B cell (primary cell): ENCODE measurements around the gene IFNLR1. TPM values are rescaled to one million over a fixed set of nuclear protein-coding genes. Genes with fewer than 3 reads are reported as not detected.

ENCODE experiments used
- ATAC-seq: fragments of 200-7000 bp; cut with Tn5 transposase; one replicate; pipeline ENCODE4 v1.10.0; 2021; ENCODE audit warnings: low read depth, mild to moderate bottlenecking, moderate number of reproducible peaks, moderate library complexity
- CTCF ChIA-PET: fragments of 350-600 bp; sonication (Branson Sonifier 250); formaldehyde crosslinking; loops from one replicate; lab custom pipeline; 2021; ENCODE audit warnings: antibody characterized with exemption, inconsistent platforms; lab: Charles Lee
- POLR2A ChIA-PET: fragments of 350-600 bp; sonication (Branson Sonifier 250); formaldehyde crosslinking; loops from one replicate; lab custom pipeline; 2021; ENCODE audit warnings: antibody characterized with exemption; lab: Charles Lee
- DNase-seq: peaks from one replicate; pipeline ENCODE4 v3.0.0; 2013
- H2AFZ ChIP-seq: 2 replicates; pipeline ENCODE4 v1.6.1; 2012; ENCODE audit warnings: mild to moderate bottlenecking, low read depth, low read length; ENCODE audit not compliant: insufficient read depth, poor library complexity, severe bottlenecking
- H3K27ac ChIP-seq, 2 donors: 1 replicate in 1 of 2; 2 replicates in 1 of 2; pipeline ENCODE4 v1.5.1; 2012 to 2013; ENCODE audit warnings: low read length in 2 of 2, mild to moderate bottlenecking in 2 of 2, moderate library complexity in 1 of 2
- H3K27me3 ChIP-seq, 4 experiments: fragments of 200-600 bp in 1 of 4; sonication (generic) in 1 of 4; replicated peaks in 1 of 4; 1 replicate in 2 of 4; 2 replicates in 2 of 4; pipeline versions ENCODE4 v1.6.1 to v1.7.0; 2013 to 2016; ENCODE audit warnings: low read length in 3 of 4, mild to moderate bottlenecking in 2 of 4, mixed read lengths in 1 of 4, moderate library complexity in 1 of 4; ENCODE audit not compliant: insufficient read depth in 4 of 4, control insufficient read depth in 3 of 4; ENCODE audit errors: control extremely low read depth in 1 of 4
- H3K36me3 ChIP-seq, 2 experiments: replicated peaks in 1 of 2; 1 replicate in 1 of 2; 2 replicates in 1 of 2; pipeline versions ENCODE4 v1.6.1 to v1.7.1; 2013; ENCODE audit warnings: low read length in 1 of 2; ENCODE audit not compliant: insufficient read depth in 2 of 2, control insufficient read depth in 1 of 2; ENCODE audit errors: control extremely low read depth in 1 of 2, extremely low read depth in 1 of 2
- H3K4me1 ChIP-seq, 2 donors: fragments of 200-600 bp in 1 of 2; sonication (generic) in 1 of 2; 1 replicate in 1 of 2; 2 replicates in 1 of 2; pipeline versions ENCODE4 v1.5.1 to v1.6.1; 2013 to 2017; ENCODE audit warnings: low read length in 2 of 2; ENCODE audit not compliant: control insufficient read depth in 2 of 2, insufficient read depth in 2 of 2
- H3K4me2 ChIP-seq: replicated peaks from 2 replicates; pipeline ENCODE3; 2012; ENCODE audit warnings: mild to moderate bottlenecking, low read depth, low read length; ENCODE audit not compliant: poor library complexity, severe bottlenecking
- H3K4me3 ChIP-seq, 5 experiments: fragments of 200-600 bp in 1 of 5; sonication (generic) in 1 of 5; 1 replicate in 3 of 5; 2 replicates in 2 of 5; pipeline versions ENCODE4 v1.5.1 to v1.7.0; 2011 to 2016; ENCODE audit warnings: low read length in 4 of 5, mild to moderate bottlenecking in 4 of 5, low read depth in 2 of 5, control low read depth in 1 of 5, moderate library complexity in 1 of 5; ENCODE audit not compliant: insufficient read depth in 1 of 5; ENCODE audit errors: control extremely low read depth in 1 of 5, extremely low read depth in 1 of 5
- H3K79me2 ChIP-seq: fragments of 200-600 bp; sonication (generic); one replicate; pipeline ENCODE4 v1.6.0; 2016; ENCODE audit warnings: low read length; ENCODE audit not compliant: control insufficient read depth, insufficient read depth
- H3K9ac ChIP-seq: fragments of 200-600 bp; sonication (generic); 2 replicates; pipeline ENCODE4 v1.6.1; 2017; ENCODE audit warnings: mild to moderate bottlenecking, low read length, moderate library complexity
- H3K9me3 ChIP-seq, 3 donors: one replicate each; pipeline versions ENCODE4 v1.6.1 to v1.7.1; 2013; ENCODE audit warnings: low read length in 2 of 3; ENCODE audit not compliant: control insufficient read depth in 2 of 3, insufficient read depth in 1 of 3; ENCODE audit errors: control extremely low read depth in 1 of 3
- H4K20me1 ChIP-seq: 2 replicates; pipeline ENCODE4 v1.6.0; 2012; ENCODE audit warnings: mild to moderate bottlenecking, low read length; ENCODE audit not compliant: insufficient read depth, control insufficient read depth, poor library complexity, severe bottlenecking
- H3K27ac Mint-ChIP-seq: one replicate; pipeline ENCODE4 v1.8.0; 2021; ENCODE audit warnings: mixed read lengths
- H3K27me3 Mint-ChIP-seq: one replicate; pipeline ENCODE4 v1.8.0; 2021; ENCODE audit warnings: mixed read lengths
- H3K4me1 Mint-ChIP-seq: one replicate; pipeline ENCODE4 v1.8.0; 2021; ENCODE audit warnings: mixed read lengths
- H3K4me3 Mint-ChIP-seq: one replicate; pipeline ENCODE4 v1.8.0; 2021; ENCODE audit warnings: mixed read lengths
- H3K9me3 Mint-ChIP-seq: one replicate; pipeline ENCODE4 v1.8.0; 2022; ENCODE audit warnings: mixed read lengths; ENCODE audit not compliant: insufficient read depth
- CTCF ChIP-seq: fragments of 200-600 bp; IDR thresholded peaks from one replicate; pipeline ENCODE4 v1.8.0; 2022; ENCODE audit warnings: antibody characterized with exemption, mild to moderate bottlenecking
- EZH2 ChIP-seq: IDR thresholded peaks from 2 replicates; pipeline ENCODE4 v1.6.1; 2012; ENCODE audit warnings: borderline replicate concordance, low read depth, mild to moderate bottlenecking, moderate library complexity, low read length; ENCODE audit not compliant: insufficient read depth, poor library complexity, severe bottlenecking
- WGBS: methylation state at CpG from one replicate; pipeline ENCODE4 v1.1.5; 2013; ENCODE audit warnings: missing lambda C conversion rate; ENCODE audit not compliant: insufficient coverage; 5-methylcytosine and 5-hydroxymethylcytosine counted together
- intact Hi-C: fragments of 100-400 bp; cut with micrococcal nuclease; formaldehyde crosslinking; loops from one replicate; pipeline ENCODE4 v1.10.0; 2022
- polyA plus RNA-seq: library from polyadenylated mRNA; depleted of rRNA; stranded (reverse); fragments of >200 nt; gene quantifications from 2 replicates; pipeline ENCODE4 v1.2.3, GENCODE V29; 2012
- total RNA-seq, 2 donors: library from RNA; stranded (reverse); fragments of 120-200 nt in 1 of 2; gene quantifications; 1 replicate in 1 of 2; 2 replicates in 1 of 2; pipeline versions ENCODE4 v1.2.3 to v1.2.4, GENCODE V29; 2013 to 2022

The IFNLR1 gene
- total and polyA plus RNA-seq, 2 donors (not counting 1 experiment from before 2014, with no cell fraction given): 14.7 to 39.7 TPM

GRCh38 chr1:24186711-24186992 is 437 bp downstream of the IFNLR1 start:
- ChIA-PET CTCF (interaction anchor here (9.4 to 19.0 kb wide), 3 partner anchors 12 to 209 kb away, joined by 115 to 616 read pairs (median 202); no protein-coding TSS in a partner anchor), POLR2A (interaction anchor here (0.7 to 2.1 kb wide), 3 partner anchors 13 to 379 kb away, joined by 5 to 16 read pairs (median 5); no protein-coding TSS in a partner anchor)
- Histone ChIP-seq H3K9ac (peak overlapping the region; percentile 74), H3K27ac (peak overlapping the region; percentile 68 to 82), H3K4me1 (peaks cover 65 to 73% of the 10 kb centered on the region in 2 donors), H3K4me2 (peak overlapping the region; percentile 75), H3K79me2 (peaks cover 51% of the 10 kb centered on the region), H2AFZ (peak overlapping the region; percentile 84), H3K9me3 (no peaks in the 10 kb centered on the region), H4K20me1 (peaks cover 19% of the 10 kb centered on the region), H3K36me3 (peaks cover 0 to 2% of the 10 kb centered on the region in 2 experiments), H3K27me3 (no peaks in the 10 kb centered on the region), H3K4me3 (peak overlapping the region; percentile 65 to 85 (median 77))
- Mint-ChIP-seq H3K4me3 (peak overlapping the region; percentile 95), H3K27ac (peak overlapping the region; percentile 89), H3K4me1 (peaks cover 80% of the 10 kb centered on the region), H3K27me3 (no peaks in the 10 kb centered on the region), H3K9me3 (no peaks in the 10 kb centered on the region)
- DNase-seq (no peak), ATAC-seq (no peak)
- WGBS: 37% methylated on average over 6 of the region's 8 CpGs
- no peak for TF ChIP-seq CTCF
- TF ChIP-seq EZH2: no peak
- intact Hi-C loops: no loop called here

- H3K36me3 ChIP-seq: peaks cover 0 to 7% of the 10 kb centered on the region in 2 experiments
- H3K27ac ChIP-seq: peak overlapping the region; percentile 68 to 82
- peak overlapping the region; percentile 89 for H3K27ac Mint-ChIP-seq
- peak overlapping the region; percentile 65 to 85 (median 77) for H3K4me3 ChIP-seq
- peak overlapping the region; percentile 75 for H3K4me2 ChIP-seq
- H3K4me1 ChIP-seq: peaks cover 60 to 68% of the 10 kb centered on the region in 2 donors
- DNase-seq: no peak
- H3K27me3 Mint-ChIP-seq: no peaks in the 10 kb centered on the region
- peaks cover 80% of the 10 kb centered on the region for H3K4me1 Mint-ChIP-seq
- peak overlapping the region; percentile 84 for H2AFZ ChIP-seq
- intact Hi-C loops: no loop called here
- TF ChIP-seq CTCF (no peak), EZH2 (no peak)
- ChIA-PET POLR2A (interaction anchor here (0.7 to 2.1 kb wide), 3 partner anchors 13 to 379 kb away, joined by 5 to 16 read pairs (median 5); no protein-coding TSS in a partner anchor), CTCF (interaction anchor here (1.0 to 19.0 kb wide), 5 partner anchors 13 to 227 kb away, joined by 3 to 616 read pairs (median 115); no protein-coding TSS in a partner anchor)
- no peak for ATAC-seq
- peaks cover 55% of the 10 kb centered on the region for H3K79me2 ChIP-seq
- H3K9me3 ChIP-seq: no peaks in the 10 kb centered on the region
- H3K4me3 Mint-ChIP-seq: peak overlapping the region; percentile 95
- WGBS: 62% methylated on average over 7 of the region's 13 CpGs
- H3K9ac ChIP-seq: peak overlapping the region; percentile 74
- H3K27me3 ChIP-seq: no peaks in the 10 kb centered on the region
- no peaks in the 10 kb centered on the region for H3K9me3 Mint-ChIP-seq
- H4K20me1 ChIP-seq: peaks cover 23% of the 10 kb centered on the region
These were observed 918 bp downstream of the IFNLR1 start for GRCh38 chr1:24186031-24186710.
